ENCODE data around the gene SEMA5A. TPM values are rescaled to one million over a fixed set of nuclear protein-coding genes. Genes with fewer than 3 reads are reported as not detected.

SEMA5A gene
- total and polyA plus RNA-seq, 7 experiments from 2014 or later: 0.25 to 0.98 (median 0.46) TPM; not detected in 1

DNA sequence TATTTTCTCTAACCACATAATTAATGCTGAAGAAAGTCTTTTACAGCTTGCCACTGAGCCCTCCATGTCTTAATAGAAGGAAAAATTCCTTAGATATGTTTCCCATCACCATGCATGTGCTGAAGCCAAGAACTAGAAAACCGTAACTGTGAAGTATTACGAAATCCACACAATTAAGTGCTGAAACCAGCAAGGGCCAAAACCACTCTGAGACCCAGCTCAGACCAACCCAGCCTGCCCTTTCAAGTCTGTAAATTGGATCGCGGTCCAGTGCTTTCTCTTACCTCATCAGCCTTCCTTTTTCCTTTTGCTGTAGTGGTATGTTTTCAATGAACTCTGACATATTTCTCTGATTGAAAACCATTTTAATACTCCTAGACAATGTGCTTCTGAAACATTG is 26.3 kb downstream of the SEMA5A start:
- Mint-ChIP-seq H3K27me3 (peaks cover 0 to 8% (median 0%) of the 10 kb centered on the region in 5 donors), H3K4me1 (no peaks in the 10 kb centered on the region), H3K9me3 (peaks cover 0 to 8% (median 3%) of the 10 kb centered on the region in 11 donors), H3K36me3 (no peaks in the 10 kb centered on the region), H3K27ac (no peak overlapping the region), H3K4me3 (no peak overlapping the region)
- Histone ChIP-seq H3K27me3 (ENCODE audit: control insufficient read depth in 2 of 2, insufficient read depth in 2 of 2, low read length in 2 of 2) (no peaks in the 10 kb centered on the region), H3K4me3 (ENCODE audit: low read length) (no peak overlapping the region), H3K27ac (ENCODE audit: low read depth, low read length) (no peak overlapping the region), H3K36me3 (ENCODE audit: control insufficient read depth in 2 of 3, insufficient read depth in 3 of 3, low read length in 3 of 3) (no peaks in the 10 kb centered on the region), H3K4me1 (ENCODE audit: control insufficient read depth in 2 of 2, insufficient read depth in 2 of 2, low read length in 2 of 2) (no peaks in the 10 kb centered on the region), H3K9me3 (ENCODE audit: control insufficient read depth in 2 of 3, low read length in 3 of 3) (no peaks in the 10 kb centered on the region)
- intact Hi-C loops (cut with micrococcal nuclease): no loop called here
- CTCF ChIA-PET: no interaction called here
- ATAC-seq (no peak), DNase-seq (no peak)
- POLR2A ChIA-PET: no interaction called here

DNA sequence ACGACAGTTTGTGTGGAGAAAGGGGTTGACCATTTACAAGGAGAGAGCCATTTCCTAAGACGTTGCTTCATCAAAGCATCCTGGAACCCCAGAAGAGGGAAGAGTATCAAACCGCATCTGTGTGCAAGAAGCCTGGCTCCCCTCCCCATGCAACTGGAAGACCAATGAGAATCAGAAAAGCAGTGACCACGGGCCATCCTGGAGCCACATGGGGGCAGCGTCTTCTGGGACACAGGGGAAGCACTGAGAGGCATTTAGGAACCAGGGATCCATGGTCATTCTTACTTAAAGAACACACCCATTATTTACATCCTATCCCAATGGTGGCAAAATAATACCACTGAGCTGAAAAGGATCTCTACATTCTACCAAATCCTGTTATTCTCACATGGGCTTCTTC is 29.3 kb downstream of the SEMA5A start:
- Mint-ChIP-seq H3K4me1 (no peaks in the 10 kb centered on the region), H3K27ac (no peak overlapping the region), H3K36me3 (no peaks in the 10 kb centered on the region), H3K9me3 (peaks cover 0 to 6% (median 0%) of the 10 kb centered on the region in 11 donors), H3K27me3 (peaks cover 0 to 8% (median 0%) of the 10 kb centered on the region in 5 donors), H3K4me3 (no peak overlapping the region)
- Histone ChIP-seq H3K27ac (ENCODE audit: low read depth, low read length) (no peak overlapping the region), H3K27me3 (ENCODE audit: control insufficient read depth in 2 of 2, insufficient read depth in 2 of 2, low read length in 2 of 2) (no peaks in the 10 kb centered on the region), H3K4me3 (ENCODE audit: low read length) (no peak overlapping the region), H3K9me3 (ENCODE audit: control insufficient read depth in 2 of 3, low read length in 3 of 3) (no peaks in the 10 kb centered on the region), H3K4me1 (ENCODE audit: control insufficient read depth in 2 of 2, insufficient read depth in 2 of 2, low read length in 2 of 2) (no peaks in the 10 kb centered on the region), H3K36me3 (ENCODE audit: control insufficient read depth in 2 of 3, insufficient read depth in 3 of 3, low read length in 3 of 3) (no peaks in the 10 kb centered on the region)
- CTCF ChIA-PET: no interaction called here
- DNase-seq: no peak
- no peak for ATAC-seq
- intact Hi-C loops (cut with micrococcal nuclease): no loop called here
- POLR2A ChIA-PET: no interaction called here

DNA sequence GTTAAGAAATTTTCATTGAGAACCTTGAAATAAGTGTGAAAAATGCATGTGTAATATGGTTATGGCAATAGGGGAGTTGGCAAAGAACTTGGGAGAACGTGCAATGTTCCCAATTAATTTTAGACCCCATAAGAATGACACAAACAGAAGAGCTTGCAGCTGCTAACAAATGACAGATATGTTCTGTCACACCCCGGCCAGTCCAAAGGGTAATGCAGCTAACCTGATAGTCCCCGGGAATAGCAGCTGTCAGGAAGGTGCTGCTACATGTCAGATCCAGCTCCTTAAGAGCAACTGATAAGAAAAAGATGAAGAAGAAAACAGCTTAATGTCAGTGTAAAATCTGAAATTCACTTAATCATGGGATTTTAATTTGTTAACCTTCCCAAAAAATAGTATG is 30.4 kb downstream of the SEMA5A start:
- no peak overlapping the region for H3K27ac ChIP-seq (ENCODE audit: low read depth, low read length)
- no peaks in the 10 kb centered on the region for H3K9me3 ChIP-seq (ENCODE audit: control insufficient read depth in 2 of 3, low read length in 3 of 3)
- CTCF ChIA-PET: no interaction called here
- H3K27me3 ChIP-seq (ENCODE audit: control insufficient read depth in 2 of 2, insufficient read depth in 2 of 2, low read length in 2 of 2): no peaks in the 10 kb centered on the region
- no peaks in the 10 kb centered on the region for H3K36me3 ChIP-seq (ENCODE audit: control insufficient read depth in 2 of 3, insufficient read depth in 3 of 3, low read length in 3 of 3)
- ATAC-seq (no peak), DNase-seq (no peak)
- POLR2A ChIA-PET: no interaction called here
- intact Hi-C loops (cut with micrococcal nuclease): no loop called here
- no peaks in the 10 kb centered on the region for H3K36me3 Mint-ChIP-seq
- no peaks in the 10 kb centered on the region for H3K4me1 ChIP-seq (ENCODE audit: control insufficient read depth in 2 of 2, insufficient read depth in 2 of 2, low read length in 2 of 2)
- no peak overlapping the region for H3K4me3 Mint-ChIP-seq
- no peaks in the 10 kb centered on the region for H3K4me1 Mint-ChIP-seq
- peaks cover 0 to 8% (median 0%) of the 10 kb centered on the region in 5 donors for H3K27me3 Mint-ChIP-seq
- no peak overlapping the region for H3K4me3 ChIP-seq (ENCODE audit: low read length)
- H3K27ac Mint-ChIP-seq: no peak overlapping the region
- peaks cover 0 to 6% (median 0%) of the 10 kb centered on the region in 11 donors for H3K9me3 Mint-ChIP-seq

DNA sequence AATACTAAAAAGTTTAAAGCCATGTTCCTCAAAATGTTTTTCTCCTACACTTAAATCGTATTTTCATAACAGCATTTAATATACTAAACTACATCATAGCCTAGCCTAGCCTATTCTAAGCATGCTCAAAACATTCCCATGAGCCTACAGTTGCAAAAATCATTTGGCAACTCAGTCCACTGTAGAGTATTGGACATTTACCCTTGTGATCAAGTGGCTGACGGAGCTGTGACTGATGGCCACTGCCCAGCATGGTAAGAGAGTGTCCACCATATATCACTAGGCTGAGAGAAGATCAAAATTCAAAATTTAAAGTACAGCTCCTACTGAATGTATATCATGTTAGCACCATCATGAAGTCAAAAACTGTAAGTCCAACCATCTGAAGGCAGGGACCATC is 30.9 kb downstream of the SEMA5A start:
- intact Hi-C loops (cut with micrococcal nuclease): no loop called here
- Mint-ChIP-seq H3K9me3 (peaks cover 0 to 6% (median 0%) of the 10 kb centered on the region in 11 donors), H3K27ac (no peak overlapping the region), H3K27me3 (peaks cover 0 to 8% (median 0%) of the 10 kb centered on the region in 5 donors), H3K4me1 (no peaks in the 10 kb centered on the region), H3K4me3 (no peak overlapping the region), H3K36me3 (no peaks in the 10 kb centered on the region)
- ChIA-PET CTCF (no interaction called here), POLR2A (no interaction called here)
- Histone ChIP-seq H3K27me3 (ENCODE audit: control insufficient read depth in 2 of 2, insufficient read depth in 2 of 2, low read length in 2 of 2) (no peaks in the 10 kb centered on the region), H3K4me1 (ENCODE audit: control insufficient read depth in 2 of 2, insufficient read depth in 2 of 2, low read length in 2 of 2) (no peaks in the 10 kb centered on the region), H3K36me3 (ENCODE audit: control insufficient read depth in 2 of 3, insufficient read depth in 3 of 3, low read length in 3 of 3) (no peaks in the 10 kb centered on the region), H3K4me3 (ENCODE audit: low read length) (no peak overlapping the region), H3K27ac (ENCODE audit: low read depth, low read length) (no peak overlapping the region), H3K9me3 (ENCODE audit: control insufficient read depth in 2 of 3, low read length in 3 of 3) (no peaks in the 10 kb centered on the region)
- ATAC-seq (no peak), DNase-seq (no peak)

DNA sequence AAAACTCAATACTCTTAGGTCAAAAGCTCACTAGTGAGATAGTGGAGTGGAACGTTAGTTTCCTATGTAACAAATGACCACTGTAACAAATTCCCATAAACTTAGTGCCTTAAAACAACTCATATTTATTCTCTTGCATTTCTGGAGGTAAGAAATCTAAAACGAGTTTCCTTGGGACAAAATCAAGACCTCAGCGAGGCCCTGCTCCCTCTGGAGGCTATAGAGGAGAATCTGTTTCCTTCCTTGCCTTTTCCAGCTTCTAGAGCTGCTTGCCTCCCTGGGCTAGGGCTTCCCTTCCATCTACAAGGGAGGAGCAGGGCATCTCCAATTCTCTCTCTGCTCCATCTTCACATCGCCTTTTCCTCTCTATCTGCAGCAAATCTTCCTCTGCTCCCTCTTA is 32.0 kb downstream of the SEMA5A start:
- H3K9me3 ChIP-seq (ENCODE audit: control insufficient read depth in 2 of 3, low read length in 3 of 3): no peaks in the 10 kb centered on the region
- Mint-ChIP-seq H3K4me3 (no peak overlapping the region), H3K27ac (no peak overlapping the region), H3K9me3 (peaks cover 0 to 4% (median under 1%) of the 10 kb centered on the region in 11 donors), H3K27me3 (peaks cover 0 to 8% (median 0%) of the 10 kb centered on the region in 5 donors), H3K36me3 (no peaks in the 10 kb centered on the region), H3K4me1 (no peaks in the 10 kb centered on the region)
- H3K27me3 ChIP-seq (ENCODE audit: control insufficient read depth in 2 of 2, insufficient read depth in 2 of 2, low read length in 2 of 2): no peaks in the 10 kb centered on the region
- intact Hi-C loops (cut with micrococcal nuclease): no loop called here
- no peak for DNase-seq
- ATAC-seq: no peak
- CTCF ChIA-PET: no interaction called here
- H3K36me3 ChIP-seq (ENCODE audit: control insufficient read depth in 2 of 3, insufficient read depth in 3 of 3, low read length in 3 of 3): no peaks in the 10 kb centered on the region
- H3K4me3 ChIP-seq (ENCODE audit: low read length): no peak overlapping the region
- H3K4me1 ChIP-seq (ENCODE audit: control insufficient read depth in 2 of 2, insufficient read depth in 2 of 2, low read length in 2 of 2): no peaks in the 10 kb centered on the region
- POLR2A ChIA-PET: no interaction called here
- H3K27ac ChIP-seq (ENCODE audit: low read depth, low read length): no peak overlapping the region

DNA sequence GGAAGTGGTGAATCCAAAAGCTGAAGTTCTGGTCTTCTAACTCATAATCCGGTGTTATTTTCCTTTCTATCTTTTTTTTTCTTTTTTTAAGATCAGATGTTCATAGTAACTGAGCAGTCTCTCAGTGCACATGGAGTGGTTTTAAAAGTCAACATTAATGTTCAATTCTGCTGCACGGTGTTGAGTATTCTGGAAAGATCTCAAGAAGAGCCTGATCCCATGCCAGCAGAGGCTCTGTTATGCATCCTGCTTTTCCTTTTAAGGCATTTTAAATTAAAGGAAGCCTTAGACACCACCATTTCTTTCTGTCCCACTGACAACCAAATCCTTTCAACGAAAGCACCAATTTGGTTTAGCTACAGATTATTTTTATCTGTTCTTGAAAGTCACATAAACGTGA is 33.4 kb downstream of the SEMA5A start:
- H3K27me3 Mint-ChIP-seq: peaks cover 0 to 8% (median 0%) of the 10 kb centered on the region in 5 donors
- no peak overlapping the region for H3K27ac ChIP-seq (ENCODE audit: low read depth, low read length)
- CTCF ChIA-PET: no interaction called here
- H3K4me3 Mint-ChIP-seq: no peak overlapping the region
- no peaks in the 10 kb centered on the region for H3K4me1 ChIP-seq (ENCODE audit: control insufficient read depth in 2 of 2, insufficient read depth in 2 of 2, low read length in 2 of 2)
- intact Hi-C loops (cut with micrococcal nuclease): no loop called here
- no peaks in the 10 kb centered on the region for H3K27me3 ChIP-seq (ENCODE audit: control insufficient read depth in 2 of 2, insufficient read depth in 2 of 2, low read length in 2 of 2)
- no peaks in the 10 kb centered on the region for H3K36me3 Mint-ChIP-seq
- DNase-seq (no peak), ATAC-seq (no peak)
- no peaks in the 10 kb centered on the region for H3K9me3 ChIP-seq (ENCODE audit: control insufficient read depth in 2 of 3, low read length in 3 of 3)
- no peaks in the 10 kb centered on the region for H3K36me3 ChIP-seq (ENCODE audit: control insufficient read depth in 2 of 3, insufficient read depth in 3 of 3, low read length in 3 of 3)
- no peak overlapping the region for H3K27ac Mint-ChIP-seq
- H3K9me3 Mint-ChIP-seq: peaks cover 0 to 5% (median 3%) of the 10 kb centered on the region in 11 donors
- H3K4me1 Mint-ChIP-seq: no peaks in the 10 kb centered on the region
- H3K4me3 ChIP-seq (ENCODE audit: low read length): no peak overlapping the region
- POLR2A ChIA-PET: no interaction called here

DNA sequence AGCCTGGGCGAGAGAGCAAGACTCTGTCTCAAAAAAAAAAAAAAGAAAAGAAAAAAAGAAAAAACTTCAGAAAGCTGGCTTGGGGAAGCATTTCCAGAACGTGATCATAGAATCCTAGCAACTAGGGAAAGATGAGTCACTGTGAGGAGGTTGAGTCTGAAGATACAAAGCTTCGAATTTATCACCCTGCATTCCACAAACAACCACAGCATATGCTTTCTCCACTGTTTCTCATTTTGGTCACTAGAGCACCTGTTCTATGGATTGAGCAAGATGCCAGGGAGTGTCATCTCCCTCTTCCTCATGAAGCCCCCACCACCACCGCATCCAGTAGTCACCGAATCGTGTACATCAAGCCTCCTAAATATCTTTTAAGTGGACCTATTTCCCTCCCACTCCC is 37.9 kb downstream of the SEMA5A start:
- CTCF ChIA-PET: no interaction called here
- DNase-seq (no peak), ATAC-seq (no peak)
- Histone ChIP-seq H3K9me3 (ENCODE audit: control insufficient read depth in 2 of 3, low read length in 3 of 3) (no peaks in the 10 kb centered on the region), H3K4me1 (ENCODE audit: control insufficient read depth in 2 of 2, insufficient read depth in 2 of 2, low read length in 2 of 2) (no peaks in the 10 kb centered on the region), H3K27me3 (ENCODE audit: control insufficient read depth in 2 of 2, insufficient read depth in 2 of 2, low read length in 2 of 2) (no peaks in the 10 kb centered on the region), H3K27ac (ENCODE audit: low read depth, low read length) (no peak overlapping the region), H3K4me3 (ENCODE audit: low read length) (no peak overlapping the region), H3K36me3 (ENCODE audit: control insufficient read depth in 2 of 3, insufficient read depth in 3 of 3, low read length in 3 of 3) (no peaks in the 10 kb centered on the region)
- Mint-ChIP-seq H3K27me3 (no peaks in the 10 kb centered on the region), H3K27ac (no peak overlapping the region), H3K4me1 (no peaks in the 10 kb centered on the region), H3K9me3 (peaks cover 0 to 5% (median 3%) of the 10 kb centered on the region in 11 donors), H3K4me3 (no peak overlapping the region), H3K36me3 (no peaks in the 10 kb centered on the region)
- intact Hi-C loops (cut with micrococcal nuclease): no loop called here
- POLR2A ChIA-PET: no interaction called here
